Ecto neural progenitor cell (in vitro differentiated cells): ENCODE results near the gene PCDHGA6.

Experiments used
- DNase-seq: peaks from one replicate; pipeline ENCODE4 v3.0.0-alpha.2; 2018; ENCODE audit warnings: low spot score

Gene PCDHGA6

DNA sequence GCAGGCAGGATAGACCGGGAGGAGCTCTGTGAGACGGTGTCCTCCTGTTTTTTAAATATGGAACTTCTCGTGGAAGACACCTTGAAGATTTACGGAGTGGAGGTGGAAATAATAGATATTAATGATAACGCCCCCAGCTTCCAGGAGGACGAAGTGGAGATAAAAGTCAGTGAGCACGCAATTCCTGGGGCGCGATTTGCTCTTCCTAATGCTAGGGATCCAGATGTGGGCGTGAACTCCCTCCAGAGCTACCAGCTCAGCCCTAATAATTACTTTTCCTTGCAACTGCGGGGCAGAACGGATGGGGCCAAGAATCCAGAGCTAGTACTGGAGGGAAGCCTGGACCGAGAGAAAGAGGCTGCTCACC lies 47.8 kb downstream of the PCDHGA6 start:
- no peak for DNase-seq

DNA sequence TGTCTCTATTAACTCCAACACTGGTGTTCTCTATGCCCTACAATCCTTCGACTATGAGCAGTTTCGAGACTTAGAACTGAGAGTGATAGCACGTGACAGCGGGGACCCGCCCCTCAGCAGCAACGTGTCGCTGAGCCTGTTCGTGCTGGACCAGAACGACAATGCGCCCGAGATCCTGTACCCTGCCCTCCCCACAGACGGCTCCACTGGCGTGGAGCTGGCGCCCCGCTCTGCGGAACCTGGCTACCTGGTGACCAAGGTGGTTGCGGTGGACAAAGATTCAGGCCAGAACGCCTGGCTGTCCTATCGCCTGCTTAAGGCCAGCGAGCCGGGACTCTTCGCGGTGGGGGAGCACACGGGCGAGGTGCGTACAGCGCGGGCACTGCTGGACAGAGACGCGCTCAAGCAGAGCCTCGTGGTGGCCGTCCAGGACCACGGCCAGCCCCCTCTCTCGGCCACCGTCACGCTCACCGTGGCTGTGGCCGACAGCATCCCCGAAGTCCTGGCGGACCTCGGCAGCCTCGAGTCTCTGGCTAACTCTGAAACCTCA lies 49.1 kb downstream of the PCDHGA6 start:
- DNase-seq = no peak

GRCh38 chr5:141427783-141428426 lies 54.2 kb downstream of the PCDHGA6 start:
- no peak for DNase-seq
